PC-3 (cell line): Measurements from ENCODE around the gene CROCC2. TPM values are rescaled to one million over a fixed set of nuclear protein-coding genes. Genes with fewer than 3 reads are reported as not detected.

ENCODE experiments used
- ATAC-seq: fragments of 200-7000 bp; cut with Tn5 transposase; 2 replicates; pipeline ENCODE4 v1.9.1; 2020; ENCODE audit warnings: mild to moderate bottlenecking, moderate library complexity
- BruUV-seq: library from RNA; stranded (reverse); fragments of 400-500 nt; replicated peaks from 2 replicates; lab custom pipeline; 2021; lab: Mats Ljungman, UMichigan
- CTCF ChIA-PET: fragments of 300-600 bp; sonication (Branson Sonifier 250); formaldehyde crosslinking; loops from one replicate; lab custom pipeline; 2022; ENCODE audit warnings: antibody characterized with exemption; lab: Charles Lee
- POLR2A ChIA-PET: fragments of 300-600 bp; sonication (Branson Sonifier 250); formaldehyde crosslinking; loops from one replicate; lab custom pipeline; 2022; ENCODE audit warnings: antibody characterized with exemption; ENCODE audit not compliant: unreplicated experiment; lab: Charles Lee
- DNase-seq: peaks from one replicate; pipeline ENCODE4 v3.0.0-alpha.2; 2015
- H2AFZ ChIP-seq: fragments of 300-600 bp; sonication (generic); 2 replicates; pipeline ENCODE4 v1.6.0; 2016; ENCODE audit warnings: antibody characterized with exemption, low read length
- H3F3A ChIP-seq: fragments of 300-600 bp; sonication (generic); one replicate; pipeline ENCODE4 v1.6.0; 2017; ENCODE audit warnings: antibody characterized with exemption, low read length, control low read depth, mild to moderate bottlenecking; ENCODE audit not compliant: unreplicated experiment
- H3K27ac ChIP-seq: fragments of 300-600 bp; sonication (generic); 2 replicates; pipeline ENCODE4 v1.5.1; 2016; ENCODE audit warnings: mild to moderate bottlenecking, low read length
- H3K27me3 ChIP-seq: fragments of 300-600 bp; sonication (generic); 2 replicates; pipeline ENCODE4 v1.6.1; 2016; ENCODE audit warnings: low read length, mixed read lengths
- H3K36me3 ChIP-seq: fragments of 300-600 bp; sonication (generic); 2 replicates; pipeline ENCODE4 v1.6.1; 2016; ENCODE audit warnings: low read depth, mixed run types, low read length, mixed read lengths
- H3K4me1 ChIP-seq: fragments of 300-600 bp; sonication (generic); 2 replicates; pipeline ENCODE4 v1.5.1; 2016; ENCODE audit warnings: low read length; ENCODE audit not compliant: insufficient read depth
- H3K4me2 ChIP-seq: fragments of 300-600 bp; sonication (generic); 2 replicates; pipeline ENCODE4 v1.6.0; 2016; ENCODE audit warnings: low read length
- H3K4me3 ChIP-seq: fragments of 300-600 bp; sonication (generic); 2 replicates; pipeline ENCODE4 v1.5.1; 2016; ENCODE audit warnings: mild to moderate bottlenecking, low read length, mixed read lengths
- H3K79me2 ChIP-seq: fragments of 300-600 bp; sonication (generic); 2 replicates; pipeline ENCODE4 v1.6.1; 2017; ENCODE audit warnings: low read length, mixed read lengths
- H3K9ac ChIP-seq: fragments of 300-600 bp; sonication (generic); 2 replicates; pipeline ENCODE4 v1.6.0; 2016; ENCODE audit warnings: mild to moderate bottlenecking, low read length
- H3K9me2 ChIP-seq: fragments of 300-600 bp; sonication (generic); replicated peaks from 2 replicates; pipeline ENCODE4 v1.6.1; 2016; ENCODE audit warnings: mixed run types, low read length, mixed read lengths
- H3K9me3 ChIP-seq: fragments of 300-600 bp; sonication (generic); 2 replicates; pipeline ENCODE4 v1.6.1; 2016; ENCODE audit warnings: low read length, mixed read lengths
- H4K20me1 ChIP-seq: fragments of 300-600 bp; sonication (generic); 2 replicates; pipeline ENCODE4 v1.6.1; 2016; ENCODE audit warnings: low read length, mixed read lengths
- EZH2 ChIP-seq: fragments of 300-600 bp; sonication (generic); IDR thresholded peaks from one replicate; pipeline ENCODE4 v1.6.1; 2017; ENCODE audit warnings: antibody characterized with exemption, mild to moderate bottlenecking, low read length; ENCODE audit not compliant: unreplicated experiment
- EZH2phosphoT487 ChIP-seq: fragments of 300-600 bp; sonication (generic); IDR thresholded peaks from 2 replicates; pipeline ENCODE4 v1.6.1; 2018; ENCODE audit warnings: mild to moderate bottlenecking, antibody characterized with exemption, low read length, borderline replicate concordance
- intact Hi-C: fragments of 100-400 bp; cut with micrococcal nuclease; formaldehyde crosslinking; loops from 2 replicates; pipeline ENCODE4 v1.9.0; 2023
- total RNA-seq: library from RNA; depleted of rRNA; stranded (reverse); fragments of >200 nt; gene quantifications from 2 replicates; pipeline ENCODE4 v1.2.3, GENCODE V29; 2014
- TF ChIP-seq, protein P1 (sequence below): fragments of 300-600 bp; sonication (generic); conservative IDR thresholded peaks from 2 replicates; pipeline ENCODE4 v1.5.1; 2017; ENCODE audit warnings: antibody characterized with exemption, low read depth, mild to moderate bottlenecking, low read length

CROCC2 gene
- total RNA-seq, 1 experiment from 2014 or later: not detected

DNA sequence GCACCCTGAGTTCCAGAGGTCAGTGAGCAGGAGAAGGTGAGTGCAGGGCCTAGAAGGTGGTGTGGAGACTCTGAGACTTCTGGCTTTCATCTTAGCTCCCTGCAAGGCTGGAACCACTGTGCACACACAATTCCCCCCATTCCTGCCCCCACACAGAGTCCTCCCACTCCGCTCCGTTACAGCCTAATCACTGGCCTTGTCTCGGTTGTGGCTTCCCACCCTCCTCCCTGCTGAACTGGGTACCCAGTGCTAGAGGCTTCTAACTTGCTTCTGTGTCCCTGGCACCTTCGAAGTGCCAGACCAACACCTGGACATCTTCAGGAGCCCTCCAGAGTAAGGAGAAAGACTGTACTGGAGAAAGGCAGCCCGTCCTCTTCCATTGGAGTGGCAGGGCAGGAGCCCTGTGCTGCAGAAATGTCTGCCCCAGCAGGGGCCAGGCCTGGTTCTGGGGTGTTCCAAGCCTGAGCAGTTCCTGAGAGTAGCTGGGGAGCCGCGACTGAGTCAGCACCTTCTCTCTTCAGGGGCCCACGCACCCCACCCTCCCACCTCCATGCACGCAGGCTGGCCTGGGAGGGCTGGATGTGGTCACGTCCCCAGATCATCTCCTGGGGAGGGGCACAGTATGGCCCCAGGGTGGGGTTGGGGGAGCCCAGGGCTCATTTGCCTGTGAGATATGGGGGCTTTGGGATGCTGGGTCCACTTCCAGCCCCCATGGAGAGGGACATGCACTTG, 23.4 kb downstream of the CROCC2 start:
- H2AFZ ChIP-seq: no peak overlapping the region
- H3K9me3 ChIP-seq: no peaks in the 10 kb centered on the region
- H3K27me3 ChIP-seq: no peaks in the 10 kb centered on the region; the same call in 1 of the 2 replicates
- DNase-seq (no peak), ATAC-seq (no peak)
- BruUV-seq: no TSS peak
- H3K4me3 ChIP-seq: no peak overlapping the region
- H3K4me1 ChIP-seq: no peaks in the 10 kb centered on the region
- H3K79me2 ChIP-seq: no peaks in the 10 kb centered on the region
- no peak overlapping the region for H3K27ac ChIP-seq
- no peak for TF ChIP-seq EZH2phosphoT487
- no peak overlapping the region for H3K9ac ChIP-seq
- H3F3A ChIP-seq: no peaks in the 10 kb centered on the region
- no peaks in the 10 kb centered on the region for H3K36me3 ChIP-seq
- POLR2A ChIA-PET: no interaction called here
- H4K20me1 ChIP-seq: no peaks in the 10 kb centered on the region
- no peak overlapping the region for H3K4me2 ChIP-seq
- no peaks in the 10 kb centered on the region for H3K9me2 ChIP-seq
- CTCF ChIA-PET: no interaction called here
- intact Hi-C loops: no loop called here

DNA sequence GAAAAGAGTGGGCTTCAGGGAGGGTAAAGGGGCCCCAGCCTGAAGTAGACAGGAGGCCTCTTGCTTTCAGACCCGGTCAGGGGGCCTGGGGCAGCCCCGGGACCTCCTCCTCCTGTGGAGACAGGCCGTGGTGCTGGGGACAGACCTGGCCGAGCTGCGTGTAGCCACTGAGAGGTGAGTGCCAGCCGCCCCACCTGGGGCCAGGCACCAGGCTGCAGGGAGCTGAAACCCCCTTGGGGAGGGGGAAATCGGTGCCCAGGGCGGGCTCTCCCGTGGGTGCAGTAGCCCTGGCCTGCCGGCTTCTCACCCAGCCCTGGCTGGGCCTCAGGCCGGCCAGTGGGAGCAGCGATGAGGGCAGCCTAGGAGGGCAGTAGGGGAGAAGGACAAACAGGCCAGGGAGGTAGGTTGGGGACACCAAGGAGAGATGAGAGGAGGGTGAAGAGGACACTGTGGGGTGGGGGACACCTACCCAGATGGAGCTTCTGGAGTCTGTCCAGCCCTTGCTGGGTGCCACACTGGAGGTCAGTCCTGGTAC, 24.0 kb downstream of the CROCC2 start:
- Histone ChIP-seq H3F3A (no peaks in the 10 kb centered on the region), H3K9me2 (no peaks in the 10 kb centered on the region), H3K4me1 (no peaks in the 10 kb centered on the region), H2AFZ (no peak overlapping the region), H4K20me1 (no peaks in the 10 kb centered on the region), H3K9me3 (no peaks in the 10 kb centered on the region), H3K27me3 (no peaks in the 10 kb centered on the region; the same call in 1 of the 2 replicates), H3K4me2 (no peak overlapping the region), H3K79me2 (no peaks in the 10 kb centered on the region), H3K9ac (no peak overlapping the region), H3K4me3 (no peak overlapping the region), H3K36me3 (no peaks in the 10 kb centered on the region), H3K27ac (no peak overlapping the region)
- ATAC-seq: no peak
- BruUV-seq: no TSS peak
- CTCF ChIA-PET: no interaction called here
- TF ChIP-seq, protein P1, sequence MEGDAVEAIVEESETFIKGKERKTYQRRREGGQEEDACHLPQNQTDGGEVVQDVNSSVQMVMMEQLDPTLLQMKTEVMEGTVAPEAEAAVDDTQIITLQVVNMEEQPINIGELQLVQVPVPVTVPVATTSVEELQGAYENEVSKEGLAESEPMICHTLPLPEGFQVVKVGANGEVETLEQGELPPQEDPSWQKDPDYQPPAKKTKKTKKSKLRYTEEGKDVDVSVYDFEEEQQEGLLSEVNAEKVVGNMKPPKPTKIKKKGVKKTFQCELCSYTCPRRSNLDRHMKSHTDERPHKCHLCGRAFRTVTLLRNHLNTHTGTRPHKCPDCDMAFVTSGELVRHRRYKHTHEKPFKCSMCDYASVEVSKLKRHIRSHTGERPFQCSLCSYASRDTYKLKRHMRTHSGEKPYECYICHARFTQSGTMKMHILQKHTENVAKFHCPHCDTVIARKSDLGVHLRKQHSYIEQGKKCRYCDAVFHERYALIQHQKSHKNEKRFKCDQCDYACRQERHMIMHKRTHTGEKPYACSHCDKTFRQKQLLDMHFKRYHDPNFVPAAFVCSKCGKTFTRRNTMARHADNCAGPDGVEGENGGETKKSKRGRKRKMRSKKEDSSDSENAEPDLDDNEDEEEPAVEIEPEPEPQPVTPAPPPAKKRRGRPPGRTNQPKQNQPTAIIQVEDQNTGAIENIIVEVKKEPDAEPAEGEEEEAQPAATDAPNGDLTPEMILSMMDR: no peak
- no peak for TF ChIP-seq EZH2phosphoT487
- no peak for TF ChIP-seq EZH2
- POLR2A ChIA-PET: no interaction called here
- no peak for DNase-seq
- intact Hi-C loops: no loop called here

DNA sequence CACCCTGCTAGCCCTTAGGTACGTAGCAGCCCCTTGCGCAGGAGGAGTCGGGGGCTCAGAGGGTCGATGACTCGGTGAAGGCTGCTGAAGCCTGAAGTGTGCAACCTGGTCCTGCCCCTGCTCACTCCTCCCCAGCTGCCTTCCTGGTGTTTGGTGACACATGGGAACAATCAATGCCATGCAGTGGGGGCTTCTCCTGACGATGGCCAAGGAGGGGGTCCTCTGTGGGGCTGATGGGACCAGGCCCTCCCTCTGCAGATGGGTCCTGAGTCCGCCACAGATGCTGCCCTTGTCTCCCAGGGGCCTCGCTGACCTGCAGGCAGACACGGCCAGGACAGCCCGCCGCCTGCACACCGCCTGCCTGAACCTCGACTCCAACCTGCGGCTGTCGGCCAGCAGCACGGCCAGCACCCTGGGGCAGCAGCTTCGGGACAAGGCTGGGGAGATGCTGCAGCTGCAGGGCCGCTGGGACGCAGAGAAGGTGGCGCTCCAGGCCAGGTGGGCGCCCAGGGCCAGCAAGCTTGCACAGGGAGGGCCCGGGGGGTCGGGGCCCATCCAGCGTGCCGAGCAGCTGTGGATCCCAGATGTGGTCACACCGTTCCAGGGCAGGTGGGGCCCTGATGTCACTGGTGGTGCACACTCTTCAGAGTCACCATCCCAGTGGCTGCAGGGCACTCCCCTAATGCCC, 24.6 kb downstream of the CROCC2 start:
- Histone ChIP-seq H3K27ac (no peak overlapping the region), H3K4me2 (no peak overlapping the region), H3F3A (no peaks in the 10 kb centered on the region), H3K27me3 (no peaks in the 10 kb centered on the region; the same call in 1 of the 2 replicates), H3K36me3 (no peaks in the 10 kb centered on the region), H3K4me3 (no peak overlapping the region), H3K79me2 (no peaks in the 10 kb centered on the region), H3K4me1 (no peaks in the 10 kb centered on the region), H3K9ac (no peak overlapping the region), H2AFZ (no peak overlapping the region), H3K9me2 (no peaks in the 10 kb centered on the region), H3K9me3 (no peaks in the 10 kb centered on the region), H4K20me1 (no peaks in the 10 kb centered on the region)
- TF ChIP-seq EZH2phosphoT487 (no peak), EZH2 (no peak)
- TF ChIP-seq, protein P1: no peak
- intact Hi-C loops: no loop called here
- DNase-seq: no peak
- no TSS peak for BruUV-seq
- ATAC-seq: no peak
- CTCF ChIA-PET: no interaction called here
- POLR2A ChIA-PET: no interaction called here
